Right lobe of liver (tissue), 6 donors: Measurements from ENCODE around the gene ARID3A. TPM values are rescaled to one million over a fixed set of nuclear protein-coding genes. Genes with fewer than 3 reads are reported as not detected.

Experiments used
- ATAC-seq, 4 donors: fragments of 200-7000 bp; cut with Tn5 transposase; one replicate each; pipeline ENCODE4 v1.9.1; 2020; ENCODE audit warnings: mild to moderate bottlenecking in 4 of 4, moderate library complexity in 4 of 4
- DNase-seq, 3 donors: peaks; one replicate each; pipeline ENCODE4 v3.0.0-alpha.2; 2020
- H3K27ac ChIP-seq, 3 donors: fragments of 200-600 bp; one replicate each; pipeline ENCODE4 v1.8.0; 2022
- H3K27me3 ChIP-seq, 2 donors: fragments of 200-600 bp; one replicate each; pipeline ENCODE4 v1.8.0; 2022
- H3K36me3 ChIP-seq, 4 donors: fragments of 200-600 bp; sonication (generic) in 1 of 4; one replicate each; pipeline versions ENCODE4 v1.5.1 to v1.8.0; 2017 to 2022; ENCODE audit warnings: control low read depth in 1 of 4
- H3K4me1 ChIP-seq, 4 donors: fragments of 200-600 bp; sonication (generic) in 1 of 4; one replicate each; pipeline versions ENCODE4 v1.5.1 to v1.8.0; 2017 to 2022; ENCODE audit warnings: control low read depth in 1 of 4
- H3K4me3 ChIP-seq, 3 donors: fragments of 200-600 bp; one replicate each; pipeline ENCODE4 v1.8.0; 2022
- H3K9me3 ChIP-seq, 4 donors: fragments of 200-600 bp; sonication (generic) in 1 of 4; one replicate each; pipeline versions ENCODE4 v1.5.1 to v1.8.0; 2017 to 2022; ENCODE audit warnings: control low read depth in 1 of 4
- CTCF ChIP-seq, 4 donors: fragments of 200-600 bp in 3 of 4; fragments of 450-650 bp in 1 of 4; IDR thresholded peaks; one replicate each; pipeline versions ENCODE4 v1.5.1 to v1.8.0; 2016 to 2022; ENCODE audit warnings: antibody characterized with exemption in 4 of 4, mild to moderate bottlenecking in 2 of 4
- POLR2A ChIP-seq: fragments of 450-650 bp; IDR thresholded peaks from one replicate; pipeline ENCODE4 v1.6.1; 2017; ENCODE audit warnings: antibody characterized with exemption, mild to moderate bottlenecking
- WGBS: methylation state at CpG from one replicate; pipeline ENCODE4 v1.1.6; 2018; ENCODE audit warnings: low coverage, low lambda C conversion rate; ENCODE audit not compliant: insufficient coverage; ENCODE audit errors: missing lambda C conversion rate; 5-methylcytosine and 5-hydroxymethylcytosine counted together
- intact Hi-C, 2 donors: fragments of 100-400 bp; cut with DNase I; formaldehyde crosslinking; loops; one replicate each; pipeline versions ENCODE4 v1.11.2 to v1.14.1; 2022
- total RNA-seq, 6 experiments: library from RNA; depleted of rRNA in 2 of 6; stranded (reverse); fragments of >200 nt in 2 of 6; fragmentation: NEBNext Ultra II Directional in 3 of 6; extraction: Animal tissue kit (Norgen Biotek cat#: 25700) in 3 of 6; gene quantifications; one replicate each; pipeline versions ENCODE4 v1.1.0 to v1.2.4, GENCODE V29; 2016 to 2023
- donor health status: DM: no; HTN: yes; CAD: no.
- donor health status: DM: no; HTN: no; CAD: no.
- donor health status: DM: no; HTN: no; CAD: no.
- donor health status: DM: no; HTN: yes; CAD: no.
- donor health status: DM: no; HTN: yes; CAD: no.

The ARID3A gene
- total RNA-seq, 6 experiments from 2014 or later = 0.74 to 5.3 (median 1.9) TPM

- TF ChIP-seq POLR2A (no peak), CTCF (IDR thresholded peaks at IDR 0.05) (no peak)
- no peaks in the 10 kb centered on the region for H3K9me3 ChIP-seq
- intact Hi-C loops = no loop called here
- no peaks in the 10 kb centered on the region for H3K27me3 ChIP-seq
- no peaks in the 10 kb centered on the region for H3K4me1 ChIP-seq
- 63% methylated on average over 9 of the region's 14 CpGs for WGBS
- no peak overlapping the region for H3K4me3 ChIP-seq
- no peak for DNase-seq
- no peak overlapping the region for H3K27ac ChIP-seq
- no peak for ATAC-seq
- H3K36me3 ChIP-seq = no peaks in the 10 kb centered on the region
Observed at GRCh38 chr19:952049-952679, 26.3 kb downstream of the ARID3A start.

- no peaks in the 10 kb centered on the region for H3K9me3 ChIP-seq
- TF ChIP-seq POLR2A (no peak), CTCF (IDR thresholded peaks at IDR 0.05) (no peak)
- H3K27ac ChIP-seq = no peak overlapping the region
- DNase-seq (no peak), ATAC-seq (no peak)
- intact Hi-C loops = no loop called here
- H3K27me3 ChIP-seq = no peaks in the 10 kb centered on the region
- H3K36me3 ChIP-seq = no peaks in the 10 kb centered on the region
- no peak overlapping the region for H3K4me3 ChIP-seq
- 7% methylated on average over 3 of the region's 21 CpGs for WGBS
- no peaks in the 10 kb centered on the region for H3K4me1 ChIP-seq
Observed at GRCh38 chr19:952680-953444, 27.0 kb downstream of the ARID3A start.

GRCh38 chr19:953445-954271 lies 27.8 kb downstream of the ARID3A start:
- Histone ChIP-seq H3K4me3 (no peak overlapping the region), H3K4me1 (no peaks in the 10 kb centered on the region), H3K9me3 (no peaks in the 10 kb centered on the region), H3K27ac (no peak overlapping the region), H3K27me3 (no peaks in the 10 kb centered on the region), H3K36me3 (no peaks in the 10 kb centered on the region)
- ATAC-seq = no peak
- WGBS = 54% methylated on average over 22 of the region's 33 CpGs
- intact Hi-C loops = no loop called here
- DNase-seq = peak in 1 of 3 donors; percentile 43
- TF ChIP-seq CTCF (IDR thresholded peaks at IDR 0.05) (no peak), POLR2A (no peak)

GRCh38 chr19:954272-954671 lies 28.4 kb downstream of the ARID3A start:
- no peak for DNase-seq
- Histone ChIP-seq H3K9me3 (no peaks in the 10 kb centered on the region), H3K27ac (no peak overlapping the region), H3K36me3 (no peaks in the 10 kb centered on the region), H3K27me3 (no peaks in the 10 kb centered on the region), H3K4me3 (no peak overlapping the region), H3K4me1 (no peaks in the 10 kb centered on the region)
- WGBS = 63% methylated on average over 8 of the region's 14 CpGs
- intact Hi-C loops = no loop called here
- TF ChIP-seq POLR2A (no peak), CTCF (IDR thresholded peaks at IDR 0.05) (no peak)
- no peak for ATAC-seq
